22Rv1 (cell line): Measurements from ENCODE around the gene CIB4.

Source experiments
- ZFX ChIP-seq: fragments of 450-650 bp; IDR thresholded peaks from 2 replicates; pipeline ENCODE4 v1.6.1; 2017; ENCODE audit warnings: antibody characterized with exemption, borderline replicate concordance
- TF ChIP-seq, protein P1 (sequence below): fragments of 450-650 bp; IDR thresholded peaks from 2 replicates; pipeline ENCODE4 v1.5.1; 2017; ENCODE audit warnings: mild to moderate bottlenecking

DNA sequence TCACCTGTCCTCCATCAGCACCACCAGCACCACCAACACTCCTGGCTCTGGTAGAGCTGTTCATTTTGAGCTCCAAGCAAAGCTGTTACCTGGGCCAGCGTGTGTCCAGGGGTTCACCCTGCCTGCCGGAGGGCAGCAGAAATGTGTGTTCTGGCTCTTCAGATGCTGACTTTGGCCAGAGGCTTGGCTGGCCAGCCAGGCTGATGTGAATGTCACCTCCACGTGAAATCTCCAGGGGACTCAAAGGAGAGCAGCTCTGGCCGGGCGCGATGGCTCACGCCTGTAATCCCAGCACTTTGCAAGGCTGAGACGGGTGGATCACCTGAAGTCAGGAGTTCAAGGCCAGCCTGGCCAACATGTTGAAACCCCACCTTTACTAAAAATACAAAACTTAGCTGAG, 33.5 kb downstream of the CIB4 start:
- no peak for TF ChIP-seq ZFX
- TF ChIP-seq, protein P1, sequence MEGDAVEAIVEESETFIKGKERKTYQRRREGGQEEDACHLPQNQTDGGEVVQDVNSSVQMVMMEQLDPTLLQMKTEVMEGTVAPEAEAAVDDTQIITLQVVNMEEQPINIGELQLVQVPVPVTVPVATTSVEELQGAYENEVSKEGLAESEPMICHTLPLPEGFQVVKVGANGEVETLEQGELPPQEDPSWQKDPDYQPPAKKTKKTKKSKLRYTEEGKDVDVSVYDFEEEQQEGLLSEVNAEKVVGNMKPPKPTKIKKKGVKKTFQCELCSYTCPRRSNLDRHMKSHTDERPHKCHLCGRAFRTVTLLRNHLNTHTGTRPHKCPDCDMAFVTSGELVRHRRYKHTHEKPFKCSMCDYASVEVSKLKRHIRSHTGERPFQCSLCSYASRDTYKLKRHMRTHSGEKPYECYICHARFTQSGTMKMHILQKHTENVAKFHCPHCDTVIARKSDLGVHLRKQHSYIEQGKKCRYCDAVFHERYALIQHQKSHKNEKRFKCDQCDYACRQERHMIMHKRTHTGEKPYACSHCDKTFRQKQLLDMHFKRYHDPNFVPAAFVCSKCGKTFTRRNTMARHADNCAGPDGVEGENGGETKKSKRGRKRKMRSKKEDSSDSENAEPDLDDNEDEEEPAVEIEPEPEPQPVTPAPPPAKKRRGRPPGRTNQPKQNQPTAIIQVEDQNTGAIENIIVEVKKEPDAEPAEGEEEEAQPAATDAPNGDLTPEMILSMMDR: no peak
